Measurements from ENCODE around the gene TMEM255A.

Gene TMEM255A

GRCh38 chrX:120213438-120214265, 97.6 kb downstream of the TMEM255A start:
- in situ Hi-C loops (cut with HindIII; ENCODE audit: low sequenced_read_pairs), result no loop called here

Data from DLD1 (cell line).